Measurements from ENCODE around the gene NFAM1.

The NFAM1 gene

GRCh38 chr22:42439021-42439567 is 6.9 kb upstream of the NFAM1 start:
- H3K27ac ChIP-seq (ENCODE audit: low read length) = peak overlapping the region; percentile 6
- peak overlapping the region in 1 of 2 donors; percentile 38 for H3K4me3 ChIP-seq (ENCODE audit: low read depth in 1 of 2, low read length in 2 of 2)
- H3K36me3 ChIP-seq (ENCODE audit: control insufficient read depth in 1 of 2, insufficient read depth in 2 of 2, low read length in 2 of 2) = no peaks in the 10 kb centered on the region
- H3K4me1 ChIP-seq (ENCODE audit: control insufficient read depth in 1 of 2, insufficient read depth in 2 of 2, low read length in 2 of 2) = peaks cover 7 to 36% of the 10 kb centered on the region in 2 donors
- H3K27me3 ChIP-seq (ENCODE audit: low read depth, low read length) = no peaks in the 10 kb centered on the region
- H3K9me3 ChIP-seq (ENCODE audit: control insufficient read depth in 1 of 2, low read length in 2 of 2) = no peaks in the 10 kb centered on the region

- Histone ChIP-seq H3K27me3 (ENCODE audit: low read depth, low read length) (no peaks in the 10 kb centered on the region), H3K9me3 (ENCODE audit: control insufficient read depth in 1 of 2, low read length in 2 of 2) (no peaks in the 10 kb centered on the region), H3K4me3 (ENCODE audit: low read depth in 1 of 2, low read length in 2 of 2) (peak overlapping the region in 1 of 2 donors; percentile 56), H3K27ac (ENCODE audit: low read length) (no peak overlapping the region), H3K4me1 (ENCODE audit: control insufficient read depth in 1 of 2, insufficient read depth in 2 of 2, low read length in 2 of 2) (peaks cover 3 to 39% of the 10 kb centered on the region in 2 donors), H3K36me3 (ENCODE audit: control insufficient read depth in 1 of 2, insufficient read depth in 2 of 2, low read length in 2 of 2) (no peaks in the 10 kb centered on the region)
These were observed 6.1 kb upstream of the NFAM1 start for GRCh38 chr22:42438293-42438650.

- peak overlapping the region; percentile 56 to 67 for H3K4me3 ChIP-seq (ENCODE audit: low read depth in 1 of 2, low read length in 2 of 2)
- H3K4me1 ChIP-seq (ENCODE audit: control insufficient read depth in 1 of 2, insufficient read depth in 2 of 2, low read length in 2 of 2) = peaks cover 3 to 39% of the 10 kb centered on the region in 2 donors
- no peak overlapping the region for H3K27ac ChIP-seq (ENCODE audit: low read length)
These were observed 5.5 kb upstream of the NFAM1 start for GRCh38 chr22:42437488-42438292.

GRCh38 chr22:42436404-42436803 is 4.2 kb upstream of the NFAM1 start:
- Histone ChIP-seq H3K36me3 (ENCODE audit: control insufficient read depth in 1 of 2, insufficient read depth in 2 of 2, low read length in 2 of 2) (no peaks in the 10 kb centered on the region), H3K27me3 (ENCODE audit: low read depth, low read length) (no peaks in the 10 kb centered on the region), H3K9me3 (ENCODE audit: control insufficient read depth in 1 of 2, low read length in 2 of 2) (no peaks in the 10 kb centered on the region), H3K4me3 (ENCODE audit: low read depth in 1 of 2, low read length in 2 of 2) (no peak overlapping the region), H3K27ac (ENCODE audit: low read length) (no peak overlapping the region), H3K4me1 (ENCODE audit: control insufficient read depth in 1 of 2, insufficient read depth in 2 of 2, low read length in 2 of 2) (peaks cover 3 to 39% of the 10 kb centered on the region in 2 donors)

More at GRCh38 chr22:42437488-42438292, 5.5 kb upstream of the NFAM1 start:
- H3K27me3 ChIP-seq (ENCODE audit: low read depth, low read length) = no peaks in the 10 kb centered on the region
- no peaks in the 10 kb centered on the region for H3K9me3 ChIP-seq (ENCODE audit: control insufficient read depth in 1 of 2, low read length in 2 of 2)
- no peaks in the 10 kb centered on the region for H3K36me3 ChIP-seq (ENCODE audit: control insufficient read depth in 1 of 2, insufficient read depth in 2 of 2, low read length in 2 of 2)

GRCh38 chr22:42434748-42435425 is 2.7 kb upstream of the NFAM1 start:
- Histone ChIP-seq H3K36me3 (ENCODE audit: control insufficient read depth in 1 of 2, insufficient read depth in 2 of 2, low read length in 2 of 2) (no peaks in the 10 kb centered on the region), H3K9me3 (ENCODE audit: control insufficient read depth in 1 of 2, low read length in 2 of 2) (no peaks in the 10 kb centered on the region), H3K4me1 (ENCODE audit: control insufficient read depth in 1 of 2, insufficient read depth in 2 of 2, low read length in 2 of 2) (peaks cover 3 to 35% of the 10 kb centered on the region in 2 donors), H3K4me3 (ENCODE audit: low read depth in 1 of 2, low read length in 2 of 2) (no peak overlapping the region), H3K27me3 (ENCODE audit: low read depth, low read length) (no peaks in the 10 kb centered on the region), H3K27ac (ENCODE audit: low read length) (no peak overlapping the region)

GRCh38 chr22:42433754-42434682 is 1.8 kb upstream of the NFAM1 start:
- no peaks in the 10 kb centered on the region for H3K27me3 ChIP-seq (ENCODE audit: low read depth, low read length)
- H3K4me3 ChIP-seq (ENCODE audit: low read depth in 1 of 2, low read length in 2 of 2) = no peak overlapping the region
- no peaks in the 10 kb centered on the region for H3K36me3 ChIP-seq (ENCODE audit: control insufficient read depth in 1 of 2, insufficient read depth in 2 of 2, low read length in 2 of 2)
- H3K27ac ChIP-seq (ENCODE audit: low read length) = no peak overlapping the region
- no peaks in the 10 kb centered on the region for H3K9me3 ChIP-seq (ENCODE audit: control insufficient read depth in 1 of 2, low read length in 2 of 2)
- H3K4me1 ChIP-seq (ENCODE audit: control insufficient read depth in 1 of 2, insufficient read depth in 2 of 2, low read length in 2 of 2) = peaks cover 3 to 31% of the 10 kb centered on the region in 2 donors

- Histone ChIP-seq H3K4me1 (ENCODE audit: control insufficient read depth in 1 of 2, insufficient read depth in 2 of 2, low read length in 2 of 2) (peaks cover 0 to 26% of the 10 kb centered on the region in 2 donors), H3K36me3 (ENCODE audit: control insufficient read depth in 1 of 2, insufficient read depth in 2 of 2, low read length in 2 of 2) (no peaks in the 10 kb centered on the region), H3K4me3 (ENCODE audit: low read depth in 1 of 2, low read length in 2 of 2) (peak overlapping the region in 1 of 2 donors; percentile 51), H3K9me3 (ENCODE audit: control insufficient read depth in 1 of 2, low read length in 2 of 2) (no peaks in the 10 kb centered on the region), H3K27ac (ENCODE audit: low read length) (no peak overlapping the region), H3K27me3 (ENCODE audit: low read depth, low read length) (no peaks in the 10 kb centered on the region)
These were observed 615 bp upstream of the NFAM1 start for GRCh38 chr22:42432818-42433217.

- H3K27me3 ChIP-seq (ENCODE audit: low read depth, low read length) = no peaks in the 10 kb centered on the region
- H3K27ac ChIP-seq (ENCODE audit: low read length) = no peak overlapping the region
These were observed 693 bp downstream of the NFAM1 start for GRCh38 chr22:42431401-42432019.

GRCh38 chr22:42430528-42431125 is 1.6 kb downstream of the NFAM1 start:
- Histone ChIP-seq H3K4me3 (ENCODE audit: low read depth in 1 of 2, low read length in 2 of 2) (peak overlapping the region in 1 of 2 donors; percentile 30), H3K9me3 (ENCODE audit: control insufficient read depth in 1 of 2, low read length in 2 of 2) (no peaks in the 10 kb centered on the region), H3K36me3 (ENCODE audit: control insufficient read depth in 1 of 2, insufficient read depth in 2 of 2, low read length in 2 of 2) (no peaks in the 10 kb centered on the region), H3K27me3 (ENCODE audit: low read depth, low read length) (no peaks in the 10 kb centered on the region), H3K27ac (ENCODE audit: low read length) (no peak overlapping the region), H3K4me1 (ENCODE audit: control insufficient read depth in 1 of 2, insufficient read depth in 2 of 2, low read length in 2 of 2) (peaks cover 0 to 12% of the 10 kb centered on the region in 2 donors)

More at GRCh38 chr22:42431401-42432019, 693 bp downstream of the NFAM1 start:
- Histone ChIP-seq H3K4me3 (ENCODE audit: low read depth in 1 of 2, low read length in 2 of 2) (peak overlapping the region; percentile 19 to 51), H3K9me3 (ENCODE audit: control insufficient read depth in 1 of 2, low read length in 2 of 2) (no peaks in the 10 kb centered on the region), H3K36me3 (ENCODE audit: control insufficient read depth in 1 of 2, insufficient read depth in 2 of 2, low read length in 2 of 2) (no peaks in the 10 kb centered on the region), H3K4me1 (ENCODE audit: control insufficient read depth in 1 of 2, insufficient read depth in 2 of 2, low read length in 2 of 2) (peaks cover 0 to 16% of the 10 kb centered on the region in 2 donors)

- H3K9me3 ChIP-seq (ENCODE audit: control insufficient read depth in 1 of 2, low read length in 2 of 2) = no peaks in the 10 kb centered on the region
- H3K36me3 ChIP-seq (ENCODE audit: control insufficient read depth in 1 of 2, insufficient read depth in 2 of 2, low read length in 2 of 2) = no peaks in the 10 kb centered on the region
- H3K4me1 ChIP-seq (ENCODE audit: control insufficient read depth in 1 of 2, insufficient read depth in 2 of 2, low read length in 2 of 2) = no peaks in the 10 kb centered on the region
- H3K4me3 ChIP-seq (ENCODE audit: low read depth in 1 of 2, low read length in 2 of 2) = no peak overlapping the region
- H3K27me3 ChIP-seq (ENCODE audit: low read depth, low read length) = no peaks in the 10 kb centered on the region
- H3K27ac ChIP-seq (ENCODE audit: low read length) = no peak overlapping the region
These were observed 3.4 kb downstream of the NFAM1 start for GRCh38 chr22:42428760-42429159.
